ENCODE measurements around the gene CHST6.

- TF ChIP-seq SIN3A (IDR thresholded peaks at IDR 0.05; ENCODE audit: borderline replicate concordance, insufficient read depth, low read length) (no peak), FOXP2 (optimal IDR thresholded peaks at IDR 0.05; ENCODE audit: borderline replicate concordance, extremely low read depth, extremely low read length, insufficient read depth) (no peak), POLR2AphosphoS5 (IDR thresholded peaks at IDR 0.05; ENCODE audit: low read depth, low read length) (no peak)
These were observed 9.1 kb downstream of the CHST6 start for GRCh38 chr16:75486014-75486675.

All from PFSK-1 (cell line).